Measurements from ENCODE around the gene TRMT2A. TPM values are rescaled to one million over a fixed set of nuclear protein-coding genes. Genes with fewer than 3 reads are reported as not detected.

TRMT2A gene
- total and polyA plus RNA-seq, 10 of the 15 experiments (the other 5 are each of a cell fraction or from before 2014, with no cell fraction given) = 0.29 to 97.0 (median 57.9) TPM

GRCh38 chr22:20091690-20092476 is 25.1 kb downstream of the TRMT2A start:
- FAIRE-seq (no peak), ATAC-seq (no peak), DNase-seq (ENCODE audit: low read depth, low spot score) (no peak)
- H3K27ac ChIP-seq (ENCODE audit: control insufficient read depth, insufficient read depth) = no peak overlapping the region
- intact Hi-C loops (cut with micrococcal nuclease; ENCODE audit: unreplicated experiment) (no loop called here), in situ Hi-C loops (cut with MboI) (no loop called here)
- no peaks in the 10 kb centered on the region for H3K9me3 ChIP-seq (replicated peaks; ENCODE audit: control insufficient read depth, insufficient read depth, low read length)
- no peaks in the 10 kb centered on the region for H3K27me3 ChIP-seq (replicated peaks in 1 of 2; ENCODE audit: control insufficient read depth in 2 of 2, insufficient read depth in 2 of 2, low read length in 1 of 2)
- peaks cover 42 to 45% of the 10 kb centered on the region in 2 experiments for H3K36me3 ChIP-seq (ENCODE audit: control insufficient read depth in 2 of 2, insufficient read depth in 2 of 2, low read length in 1 of 2)
- TF ChIP-seq MYC (IDR thresholded peaks at IDR 0.05; ENCODE audit: insufficient read depth, insufficient read length, insufficient replicate concordance, low read length, severe bottlenecking) (no peak), CHD4 (IDR thresholded peaks at IDR 0.05) (no peak), IRF4 (IDR thresholded peaks at IDR 0.05; ENCODE audit: low read depth, low read length) (no peak), ZNF207 (IDR thresholded peaks at IDR 0.05; ENCODE audit: borderline replicate concordance) (no peak), KDM1A (IDR thresholded peaks at IDR 0.05; ENCODE audit: borderline replicate concordance) (no peak), SMAD1 (IDR thresholded peaks at IDR 0.05; ENCODE audit: low read depth, partially characterized antibody) (no peak), ZNF274 (IDR thresholded peaks at IDR 0.05; ENCODE audit: insufficient read depth, insufficient read length) (no peak), EGR1 (IDR thresholded peaks at IDR 0.05; ENCODE audit: borderline replicate concordance in 1 of 2, low read depth in 2 of 2, low read length in 2 of 2) (no peak), BRCA1 (IDR thresholded peaks at IDR 0.05; ENCODE audit: low read depth, low read length) (no peak)
- TF ChIP-seq, protein P1, sequence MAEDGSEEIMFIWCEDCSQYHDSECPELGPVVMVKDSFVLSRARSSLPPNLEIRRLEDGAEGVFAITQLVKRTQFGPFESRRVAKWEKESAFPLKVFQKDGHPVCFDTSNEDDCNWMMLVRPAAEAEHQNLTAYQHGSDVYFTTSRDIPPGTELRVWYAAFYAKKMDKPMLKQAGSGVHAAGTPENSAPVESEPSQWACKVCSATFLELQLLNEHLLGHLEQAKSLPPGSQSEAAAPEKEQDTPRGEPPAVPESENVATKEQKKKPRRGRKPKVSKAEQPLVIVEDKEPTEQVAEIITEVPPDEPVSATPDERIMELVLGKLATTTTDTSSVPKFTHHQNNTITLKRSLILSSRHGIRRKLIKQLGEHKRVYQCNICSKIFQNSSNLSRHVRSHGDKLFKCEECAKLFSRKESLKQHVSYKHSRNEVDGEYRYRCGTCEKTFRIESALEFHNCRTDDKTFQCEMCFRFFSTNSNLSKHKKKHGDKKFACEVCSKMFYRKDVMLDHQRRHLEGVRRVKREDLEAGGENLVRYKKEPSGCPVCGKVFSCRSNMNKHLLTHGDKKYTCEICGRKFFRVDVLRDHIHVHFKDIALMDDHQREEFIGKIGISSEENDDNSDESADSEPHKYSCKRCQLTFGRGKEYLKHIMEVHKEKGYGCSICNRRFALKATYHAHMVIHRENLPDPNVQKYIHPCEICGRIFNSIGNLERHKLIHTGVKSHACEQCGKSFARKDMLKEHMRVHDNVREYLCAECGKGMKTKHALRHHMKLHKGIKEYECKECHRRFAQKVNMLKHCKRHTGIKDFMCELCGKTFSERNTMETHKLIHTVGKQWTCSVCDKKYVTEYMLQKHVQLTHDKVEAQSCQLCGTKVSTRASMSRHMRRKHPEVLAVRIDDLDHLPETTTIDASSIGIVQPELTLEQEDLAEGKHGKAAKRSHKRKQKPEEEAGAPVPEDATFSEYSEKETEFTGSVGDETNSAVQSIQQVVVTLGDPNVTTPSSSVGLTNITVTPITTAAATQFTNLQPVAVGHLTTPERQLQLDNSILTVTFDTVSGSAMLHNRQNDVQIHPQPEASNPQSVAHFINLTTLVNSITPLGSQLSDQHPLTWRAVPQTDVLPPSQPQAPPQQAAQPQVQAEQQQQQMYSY (CRISPR knock-in tag; IDR thresholded peaks at IDR 0.05) = no peak
- 97% methylated on average over 16 of the region's 16 CpGs for WGBS (ENCODE audit: insufficient coverage, insufficient replicate concordance, low lambda C conversion rate, missing lambda C conversion rate)
- ChIA-PET CTCF (no interaction called here), SMC1A (ENCODE audit: uncharacterized antibody, unreplicated experiment) (no interaction called here), RAD21 (ENCODE audit: unreplicated experiment) (no interaction called here), POLR2A (interaction anchor here (0.9 kb wide), 1 partner anchor 10 kb away, joined by 3 read pairs; no protein-coding TSS in a partner anchor)
- H3K79me2 ChIP-seq (ENCODE audit: control insufficient read depth, insufficient read depth, low read length) = no peaks in the 10 kb centered on the region
- BruUV-seq (replicated peaks) = no TSS peak
- no peak overlapping the region for H3K9ac ChIP-seq (ENCODE audit: control insufficient read depth, insufficient read depth, low read length)
- no peak overlapping the region for H3K4me3 ChIP-seq
- H3K4me1 ChIP-seq (ENCODE audit: control insufficient read depth, insufficient read depth, low read length) = no peaks in the 10 kb centered on the region
- no peaks in the 10 kb centered on the region for H4K20me1 ChIP-seq (ENCODE audit: control insufficient read depth, insufficient read depth)
- H3K4me2 ChIP-seq (ENCODE audit: control insufficient read depth, insufficient read depth) = no peak overlapping the region
- no peak overlapping the region for H2AFZ ChIP-seq (ENCODE audit: control insufficient read depth, low read depth, low read length)

All from GM12878 (cell line).